Nephron (organoid): ENCODE results near the gene IRGC.

Experiments
- H3K27ac Mint-ChIP-seq, 3 experiments: 2 replicates each; pipeline ENCODE4 v1.8.0; 2020; ENCODE audit warnings: mixed read lengths in 3 of 3, mild to moderate bottlenecking in 2 of 3, moderate library complexity in 1 of 3
- H3K27me3 Mint-ChIP-seq: 2 replicates; pipeline ENCODE4 v1.8.0; 2021; ENCODE audit warnings: low read depth, mild to moderate bottlenecking, moderate library complexity, mixed read lengths
- H3K36me3 Mint-ChIP-seq: 2 replicates; pipeline ENCODE4 v1.8.0; 2020; ENCODE audit warnings: low read depth, mixed read lengths
- H3K4me1 Mint-ChIP-seq: 2 replicates; pipeline ENCODE4 v1.8.0; 2020; ENCODE audit warnings: mixed read lengths
- H3K4me3 Mint-ChIP-seq, 3 experiments: 2 replicates each; pipeline ENCODE4 v1.8.0; 2020; ENCODE audit warnings: mild to moderate bottlenecking in 3 of 3, mixed read lengths in 3 of 3, moderate library complexity in 2 of 3
- H3K9me3 Mint-ChIP-seq: 2 replicates; pipeline ENCODE4 v1.8.0; 2020; ENCODE audit warnings: mixed read lengths
- CTCF ChIP-seq, 3 experiments: fragments of 200-600 bp; sonication (generic); IDR thresholded peaks; one replicate each; pipeline ENCODE4 v1.5.0; 2021; ENCODE audit warnings: antibody characterized with exemption in 3 of 3; ENCODE audit not compliant: unreplicated experiment in 3 of 3

IRGC gene

GRCh38 chr19:43713208-43713607, 2.7 kb upstream of the IRGC start:
- H3K9me3 Mint-ChIP-seq, result no peaks in the 10 kb centered on the region
- H3K4me3 Mint-ChIP-seq, result no peak overlapping the region
- TF ChIP-seq CTCF (IDR thresholded peaks at IDR 0.05; ENCODE audit: unreplicated experiment in 3 of 3), result no peak
- H3K27ac Mint-ChIP-seq, result no peak overlapping the region
- H3K4me1 Mint-ChIP-seq, result peaks cover 7% of the 10 kb centered on the region
- H3K27me3 Mint-ChIP-seq, result peaks cover 3% of the 10 kb centered on the region
- no peaks in the 10 kb centered on the region for H3K36me3 Mint-ChIP-seq

- peaks cover 3% of the 10 kb centered on the region for H3K27me3 Mint-ChIP-seq
- H3K4me3 Mint-ChIP-seq, result no peak overlapping the region
- no peak overlapping the region for H3K27ac Mint-ChIP-seq
- no peaks in the 10 kb centered on the region for H3K36me3 Mint-ChIP-seq
- H3K9me3 Mint-ChIP-seq, result no peaks in the 10 kb centered on the region
- peaks cover 7% of the 10 kb centered on the region for H3K4me1 Mint-ChIP-seq
- TF ChIP-seq CTCF (IDR thresholded peaks at IDR 0.05; ENCODE audit: unreplicated experiment in 3 of 3), result no peak
Observed at GRCh38 chr19:43718627-43719377, 2.9 kb downstream of the IRGC start.

- peaks cover 3% of the 10 kb centered on the region for H3K27me3 Mint-ChIP-seq
- no peak overlapping the region for H3K27ac Mint-ChIP-seq
- no peak for TF ChIP-seq CTCF (IDR thresholded peaks at IDR 0.05; ENCODE audit: unreplicated experiment in 3 of 3)
- no peaks in the 10 kb centered on the region for H3K9me3 Mint-ChIP-seq
- H3K4me3 Mint-ChIP-seq, result no peak overlapping the region
- H3K36me3 Mint-ChIP-seq, result no peaks in the 10 kb centered on the region
- peaks cover 6% of the 10 kb centered on the region for H3K4me1 Mint-ChIP-seq
Observed at GRCh38 chr19:43719378-43719868, 3.5 kb downstream of the IRGC start.

GRCh38 chr19:43719918-43720317, 4.0 kb downstream of the IRGC start:
- Mint-ChIP-seq H3K36me3 (no peaks in the 10 kb centered on the region), H3K27ac (no peak overlapping the region), H3K27me3 (peaks cover 3% of the 10 kb centered on the region), H3K4me1 (peaks cover 1% of the 10 kb centered on the region), H3K9me3 (no peaks in the 10 kb centered on the region), H3K4me3 (no peak overlapping the region)
- no peak for TF ChIP-seq CTCF (IDR thresholded peaks at IDR 0.05; ENCODE audit: unreplicated experiment in 3 of 3)

- Mint-ChIP-seq H3K4me1 (no peaks in the 10 kb centered on the region), H3K9me3 (no peaks in the 10 kb centered on the region), H3K27ac (no peak overlapping the region), H3K4me3 (no peak overlapping the region), H3K36me3 (no peaks in the 10 kb centered on the region), H3K27me3 (peaks cover 3% of the 10 kb centered on the region)
- no peak for TF ChIP-seq CTCF (IDR thresholded peaks at IDR 0.05; ENCODE audit: unreplicated experiment in 3 of 3)
Observed at GRCh38 chr19:43720936-43721335, 5.1 kb downstream of the IRGC start.

GRCh38 chr19:43721469-43722048, 5.7 kb downstream of the IRGC start:
- Mint-ChIP-seq H3K36me3 (no peaks in the 10 kb centered on the region), H3K27ac (no peak overlapping the region), H3K9me3 (no peaks in the 10 kb centered on the region), H3K4me1 (no peaks in the 10 kb centered on the region), H3K27me3 (no peaks in the 10 kb centered on the region), H3K4me3 (no peak overlapping the region)
- TF ChIP-seq CTCF (IDR thresholded peaks at IDR 0.05; ENCODE audit: unreplicated experiment in 3 of 3), result no peak
